Endodermal cell (in vitro differentiated cells): ENCODE measurements around the gene SLC38A10. TPM values are rescaled to one million over a fixed set of nuclear protein-coding genes. Genes with fewer than 3 reads are reported as not detected.

Experiments used
- DNase-seq: peaks from one replicate; pipeline ENCODE4 v3.0.0-alpha.2; 2017
- H3K27ac ChIP-seq: 2 replicates; pipeline ENCODE4 v1.5.1; 2013; ENCODE audit warnings: mild to moderate bottlenecking, low read depth, low read length, moderate library complexity
- H3K27me3 ChIP-seq: 2 replicates; pipeline ENCODE4 v1.6.1; 2013; ENCODE audit warnings: mild to moderate bottlenecking, low read length, moderate library complexity; ENCODE audit not compliant: insufficient read depth, control insufficient read depth, poor library complexity, severe bottlenecking
- H3K36me3 ChIP-seq: 2 replicates; pipeline ENCODE4 v1.7.0; 2013; ENCODE audit warnings: mild to moderate bottlenecking, low read length, moderate library complexity; ENCODE audit not compliant: control insufficient read depth, insufficient read depth
- H3K4me1 ChIP-seq: one replicate; pipeline ENCODE4 v1.7.0; 2013; ENCODE audit warnings: low read length; ENCODE audit not compliant: control insufficient read depth, insufficient read depth
- H3K4me3 ChIP-seq: 2 replicates; pipeline ENCODE4 v1.5.1; 2013; ENCODE audit warnings: mild to moderate bottlenecking, low read length, moderate library complexity
- H3K9ac ChIP-seq: 2 replicates; pipeline ENCODE4 v1.6.1; 2013; ENCODE audit warnings: mild to moderate bottlenecking, low read length, moderate library complexity; ENCODE audit not compliant: poor library complexity, severe bottlenecking; ENCODE audit errors: extremely low read depth
- H3K9me3 ChIP-seq: 2 replicates; pipeline ENCODE4 v1.6.1; 2013; ENCODE audit warnings: mild to moderate bottlenecking, low read length, moderate library complexity; ENCODE audit not compliant: control insufficient read depth
- H3K27ac Mint-ChIP-seq: 2 replicates; pipeline ENCODE4 v1.8.0; 2020; ENCODE audit warnings: mixed read lengths
- H3K27me3 Mint-ChIP-seq: 2 replicates; pipeline ENCODE4 v1.8.0; 2021; ENCODE audit warnings: mild to moderate bottlenecking, mixed read lengths; ENCODE audit not compliant: insufficient read depth
- H3K36me3 Mint-ChIP-seq: 2 replicates; pipeline ENCODE4 v1.8.0; 2020; ENCODE audit warnings: low read depth, mixed read lengths
- H3K4me1 Mint-ChIP-seq: 2 replicates; pipeline ENCODE4 v1.8.0; 2020; ENCODE audit warnings: mixed read lengths
- H3K4me3 Mint-ChIP-seq: 2 replicates; pipeline ENCODE4 v1.8.0; 2020; ENCODE audit warnings: mild to moderate bottlenecking, moderate library complexity, mixed read lengths
- H3K9me3 Mint-ChIP-seq: 2 replicates; pipeline ENCODE4 v1.8.0; 2020; ENCODE audit warnings: mild to moderate bottlenecking, mixed read lengths
- CTCF ChIP-seq: fragments of 200-600 bp; sonication (generic); conservative IDR thresholded peaks from 2 replicates; pipeline ENCODE4 v1.5.0; 2021; ENCODE audit warnings: antibody characterized with exemption, mild to moderate bottlenecking
- WGBS, 2 experiments: methylation state at CpG; one replicate each; pipeline versions ENCODE4 v1.1.5 to v1.1.7; 2013; ENCODE audit warnings: missing lambda C conversion rate in 2 of 2, mixed read lengths in 1 of 2; ENCODE audit not compliant: insufficient coverage in 1 of 2, insufficient read length in 1 of 2; 5-methylcytosine and 5-hydroxymethylcytosine counted together
- total RNA-seq, 2 donors: library from RNA; stranded (reverse); fragmentation: NEBNext Ultra II Directional in 1 of 2; extraction: Animal tissue kit (Norgen Biotek cat#: 25700) in 1 of 2; gene quantifications; 2 replicates in 1 of 2; 3 replicates in 1 of 2; pipeline ENCODE4 v1.2.1, GENCODE V29; 2021

The SLC38A10 gene
- total RNA-seq, 2 donors from 2014 or later, result 60.2 to 90.3 TPM

DNA sequence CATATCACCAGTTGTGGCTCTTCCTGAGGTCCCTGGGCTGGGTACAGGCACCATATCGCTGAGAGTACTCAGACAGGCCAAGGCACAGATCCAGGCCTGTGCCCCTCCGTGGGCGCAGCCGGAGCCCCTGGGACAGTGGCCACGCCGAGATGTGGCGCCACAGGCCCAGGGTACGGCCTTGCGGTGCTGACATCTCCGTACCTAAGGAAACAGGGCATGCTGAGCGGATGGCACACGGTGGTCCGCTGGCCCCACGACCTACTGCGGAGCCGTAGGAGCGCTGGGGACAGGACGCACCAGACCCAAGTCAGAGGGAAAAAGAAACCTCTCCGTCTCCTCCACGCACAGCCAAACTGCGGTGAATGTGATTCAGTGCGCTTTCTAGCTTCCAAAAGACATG, 29.5 kb downstream of the SLC38A10 start:
- WGBS, 2 experiments, result 92% methylated on average over 14 to 22 of the region's 22 CpGs

GRCh38 chr17:81264640-81265039, 30.5 kb downstream of the SLC38A10 start:
- Mint-ChIP-seq H3K9me3 (no peaks in the 10 kb centered on the region), H3K36me3 (peaks cover 56% of the 10 kb centered on the region), H3K27ac (no peak overlapping the region), H3K4me3 (no peak overlapping the region), H3K27me3 (no peaks in the 10 kb centered on the region), H3K4me1 (no peaks in the 10 kb centered on the region)
- Histone ChIP-seq H3K36me3 (peaks cover 20% of the 10 kb centered on the region), H3K9ac (no peak overlapping the region), H3K4me3 (no peak overlapping the region), H3K27me3 (no peaks in the 10 kb centered on the region), H3K4me1 (no peaks in the 10 kb centered on the region), H3K27ac (no peak overlapping the region), H3K9me3 (no peaks in the 10 kb centered on the region)
- TF ChIP-seq CTCF, result no peak
- 95 to 96% methylated on average over 10 to 12 of the region's 12 CpGs for WGBS, 2 experiments
- no peak for DNase-seq

More for the DNA sequence above, 29.5 kb downstream of the SLC38A10 start:
- Mint-ChIP-seq H3K36me3 (peaks cover 59% of the 10 kb centered on the region), H3K27ac (no peak overlapping the region), H3K27me3 (no peaks in the 10 kb centered on the region), H3K4me1 (no peaks in the 10 kb centered on the region), H3K4me3 (no peak overlapping the region), H3K9me3 (no peaks in the 10 kb centered on the region)
- Histone ChIP-seq H3K9me3 (no peaks in the 10 kb centered on the region), H3K36me3 (peaks cover 18% of the 10 kb centered on the region), H3K9ac (no peak overlapping the region), H3K4me1 (no peaks in the 10 kb centered on the region), H3K4me3 (no peak overlapping the region), H3K27ac (no peak overlapping the region), H3K27me3 (no peaks in the 10 kb centered on the region)
- no peak for DNase-seq
- no peak for TF ChIP-seq CTCF

DNA sequence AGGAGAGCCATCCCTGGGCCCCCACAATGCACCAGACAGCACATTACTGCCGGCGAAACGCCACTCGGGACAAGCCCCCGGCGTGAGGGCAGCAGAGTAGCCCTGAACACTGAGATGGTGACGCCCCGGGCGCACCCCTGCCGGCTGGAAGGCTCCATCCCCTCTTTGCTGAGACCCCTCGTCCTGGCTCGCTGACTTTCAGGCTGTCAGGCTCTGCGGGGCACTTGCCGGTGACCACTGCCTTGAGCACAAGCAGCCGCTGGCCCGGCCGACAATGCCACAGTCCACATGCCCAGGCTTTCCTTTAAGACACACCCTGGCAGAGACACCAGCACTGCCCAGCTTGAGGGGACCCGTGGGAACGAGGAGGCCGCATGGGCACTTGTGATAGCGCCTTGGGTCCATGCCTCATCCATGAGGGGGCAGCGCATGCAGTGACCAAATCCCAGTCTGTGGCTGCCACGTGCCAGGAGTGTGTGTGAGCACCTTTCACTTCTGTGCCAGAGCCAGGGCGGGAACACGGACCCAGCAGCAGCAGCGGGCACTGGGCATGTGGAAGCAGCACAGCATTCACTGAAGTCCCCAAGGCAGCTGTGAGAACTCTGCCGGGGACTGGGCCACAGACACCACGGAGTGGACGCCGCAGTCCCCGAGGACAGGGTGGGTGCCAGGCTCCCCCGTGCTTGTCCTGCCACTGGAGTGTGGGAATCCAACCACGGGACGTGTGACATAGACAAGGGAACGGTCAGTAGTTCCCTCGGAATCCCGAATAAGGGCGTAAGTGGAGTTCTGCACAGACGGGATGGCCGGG, 31.5 kb downstream of the SLC38A10 start:
- H3K4me1 ChIP-seq, result no peaks in the 10 kb centered on the region
- Mint-ChIP-seq H3K36me3 (peaks cover 47% of the 10 kb centered on the region), H3K4me1 (no peaks in the 10 kb centered on the region), H3K27me3 (no peaks in the 10 kb centered on the region), H3K9me3 (no peaks in the 10 kb centered on the region), H3K27ac (no peak overlapping the region), H3K4me3 (no peak overlapping the region)
- H3K27me3 ChIP-seq, result no peaks in the 10 kb centered on the region
- H3K36me3 ChIP-seq, result peaks cover 16% of the 10 kb centered on the region
- no peak for TF ChIP-seq CTCF
- H3K4me3 ChIP-seq, result no peak overlapping the region
- DNase-seq, result no peak
- no peak overlapping the region for H3K27ac ChIP-seq
- no peak overlapping the region for H3K9ac ChIP-seq
- H3K9me3 ChIP-seq, result no peaks in the 10 kb centered on the region
- 95% methylated on average over 33 to 40 of the region's 40 CpGs for WGBS, 2 experiments
